ENCODE measurements around the gene STX16.
"Not testable (repeated sequence)": the region's sequence is repeated elsewhere in the genome, so short reads cannot be mapped to it uniquely, and the experiment has no call there.

STX16 gene

GRCh38 chr20:58637466-58638213 is 13.4 kb upstream of the STX16 start:
- DNase-seq: no peak

GRCh38 chr20:58638467-58639181 is 12.5 kb upstream of the STX16 start:
- no peak for DNase-seq

GRCh38 chr20:58639182-58640146 is 11.6 kb upstream of the STX16 start:
- no peak for DNase-seq

GRCh38 chr20:58640446-58640845 is 10.6 kb upstream of the STX16 start:
- DNase-seq: no peak

- DNase-seq: no peak
Observed at GRCh38 chr20:58642441-58642840, 8.6 kb upstream of the STX16 start.

GRCh38 chr20:58642896-58643295 is 8.2 kb upstream of the STX16 start:
- DNase-seq: not testable (repeated sequence)

- DNase-seq: no peak
Observed at GRCh38 chr20:58645412-58645968, 5.6 kb upstream of the STX16 start.

GRCh38 chr20:58646257-58646656 is 4.8 kb upstream of the STX16 start:
- DNase-seq: no peak

- DNase-seq: no peak
Observed at GRCh38 chr20:58646703-58647102, 4.4 kb upstream of the STX16 start.

GRCh38 chr20:58647162-58647795 is 3.8 kb upstream of the STX16 start:
- DNase-seq: peak; percentile 35

- no peak for DNase-seq
Observed at GRCh38 chr20:58647796-58648501, 3.1 kb upstream of the STX16 start.

- DNase-seq: not testable (repeated sequence)
Observed at GRCh38 chr20:58648502-58648825, 2.6 kb upstream of the STX16 start.

GRCh38 chr20:58649288-58650180 is 1.5 kb upstream of the STX16 start:
- no peak for DNase-seq

- DNase-seq: peak; percentile 31
Observed at GRCh38 chr20:58650181-58650775, 805 bp upstream of the STX16 start.

GRCh38 chr20:58651559-58651945 is 469 bp downstream of the STX16 start:
- no peak for DNase-seq

GRCh38 chr20:58651946-58652605 is 993 bp downstream of the STX16 start:
- DNase-seq: peak; percentile 79

- DNase-seq: peak; percentile 37
Observed at GRCh38 chr20:58652606-58653294, 1.7 kb downstream of the STX16 start.

- no peak for DNase-seq
Observed at GRCh38 chr20:58654337-58654736, 3.3 kb downstream of the STX16 start.
